ENCODE data around the gene TMEM131L. TPM values are rescaled to one million over a fixed set of nuclear protein-coding genes. Genes with fewer than 3 reads are reported as not detected.

The TMEM131L gene
- total RNA-seq, 2 experiments from 2014 or later = 51.7 to 52.4 TPM

DNA sequence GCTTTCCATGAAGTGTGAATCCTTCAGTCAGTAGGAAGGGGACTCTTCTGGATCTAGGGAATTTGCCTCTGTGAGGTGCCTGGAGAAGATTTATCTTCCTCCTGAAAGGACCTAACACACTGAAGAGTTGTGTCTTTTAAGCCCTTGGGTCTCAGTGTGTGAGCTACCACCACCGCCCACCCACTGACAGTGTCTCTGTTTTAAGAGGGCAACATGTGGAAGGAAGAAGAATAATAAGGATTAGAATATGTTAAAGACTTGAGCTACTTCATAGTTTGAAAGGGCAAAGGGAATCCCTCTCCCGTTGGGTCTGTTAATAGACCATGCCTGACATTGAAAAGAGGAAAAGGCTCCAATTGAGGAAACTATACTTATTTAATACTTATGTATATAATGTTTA, 153.7 kb downstream of the TMEM131L start:
- Mint-ChIP-seq H3K27ac (peak overlapping the region; percentile 72), H3K4me3 (no peak overlapping the region), H3K9me3 (no peaks in the 10 kb centered on the region), H3K4me1 (ENCODE audit: low read depth) (peaks cover 52% of the 10 kb centered on the region), H3K36me3 (ENCODE audit: low read depth) (peaks cover 68% of the 10 kb centered on the region), H3K27me3 (no peaks in the 10 kb centered on the region)
- intact Hi-C loops (cut with micrococcal nuclease) = no loop called here
- TF ChIP-seq, protein P1, sequence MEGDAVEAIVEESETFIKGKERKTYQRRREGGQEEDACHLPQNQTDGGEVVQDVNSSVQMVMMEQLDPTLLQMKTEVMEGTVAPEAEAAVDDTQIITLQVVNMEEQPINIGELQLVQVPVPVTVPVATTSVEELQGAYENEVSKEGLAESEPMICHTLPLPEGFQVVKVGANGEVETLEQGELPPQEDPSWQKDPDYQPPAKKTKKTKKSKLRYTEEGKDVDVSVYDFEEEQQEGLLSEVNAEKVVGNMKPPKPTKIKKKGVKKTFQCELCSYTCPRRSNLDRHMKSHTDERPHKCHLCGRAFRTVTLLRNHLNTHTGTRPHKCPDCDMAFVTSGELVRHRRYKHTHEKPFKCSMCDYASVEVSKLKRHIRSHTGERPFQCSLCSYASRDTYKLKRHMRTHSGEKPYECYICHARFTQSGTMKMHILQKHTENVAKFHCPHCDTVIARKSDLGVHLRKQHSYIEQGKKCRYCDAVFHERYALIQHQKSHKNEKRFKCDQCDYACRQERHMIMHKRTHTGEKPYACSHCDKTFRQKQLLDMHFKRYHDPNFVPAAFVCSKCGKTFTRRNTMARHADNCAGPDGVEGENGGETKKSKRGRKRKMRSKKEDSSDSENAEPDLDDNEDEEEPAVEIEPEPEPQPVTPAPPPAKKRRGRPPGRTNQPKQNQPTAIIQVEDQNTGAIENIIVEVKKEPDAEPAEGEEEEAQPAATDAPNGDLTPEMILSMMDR (IDR thresholded peaks at IDR 0.05) = no peak
- DNase-seq (no peak), ATAC-seq (no peak)
- ChIA-PET POLR2A (no interaction called here), CTCF (interaction anchor here (1.4 to 1.8 kb wide), 3 partner anchors 15 to 536 kb away, joined by 3 to 8 read pairs (median 6); no protein-coding TSS in a partner anchor)

DNA sequence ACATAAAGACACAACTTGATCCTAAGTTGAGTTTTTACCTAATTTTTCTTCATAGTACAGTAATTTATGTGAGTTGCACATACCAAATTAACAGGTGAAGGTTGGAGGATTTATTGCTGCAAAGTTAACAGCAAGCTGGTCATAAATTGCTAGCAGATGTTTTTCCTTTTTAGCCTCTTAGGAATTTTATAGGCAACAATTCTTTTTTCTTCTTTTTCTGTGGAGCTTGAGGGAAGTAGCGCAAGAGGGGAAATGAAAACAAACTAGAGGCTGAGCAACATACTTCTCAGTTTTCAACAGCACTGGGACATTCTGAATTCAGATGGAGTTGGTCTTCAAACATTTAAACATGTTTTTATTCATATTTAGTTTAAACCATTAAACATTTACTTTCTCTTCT, 154.2 kb downstream of the TMEM131L start:
- Mint-ChIP-seq H3K4me1 (ENCODE audit: low read depth) (peaks cover 47% of the 10 kb centered on the region), H3K27me3 (no peaks in the 10 kb centered on the region), H3K4me3 (no peak overlapping the region), H3K9me3 (no peaks in the 10 kb centered on the region), H3K27ac (no peak overlapping the region), H3K36me3 (ENCODE audit: low read depth) (peaks cover 64% of the 10 kb centered on the region)
- intact Hi-C loops (cut with micrococcal nuclease) = no loop called here
- ATAC-seq (no peak), DNase-seq (no peak)
- TF ChIP-seq, protein P1 (IDR thresholded peaks at IDR 0.05) = no peak
- ChIA-PET CTCF (interaction anchor here (1.4 to 1.8 kb wide), 3 partner anchors 15 to 537 kb away, joined by 3 to 8 read pairs (median 6); no protein-coding TSS in a partner anchor), POLR2A (no interaction called here)

DNA sequence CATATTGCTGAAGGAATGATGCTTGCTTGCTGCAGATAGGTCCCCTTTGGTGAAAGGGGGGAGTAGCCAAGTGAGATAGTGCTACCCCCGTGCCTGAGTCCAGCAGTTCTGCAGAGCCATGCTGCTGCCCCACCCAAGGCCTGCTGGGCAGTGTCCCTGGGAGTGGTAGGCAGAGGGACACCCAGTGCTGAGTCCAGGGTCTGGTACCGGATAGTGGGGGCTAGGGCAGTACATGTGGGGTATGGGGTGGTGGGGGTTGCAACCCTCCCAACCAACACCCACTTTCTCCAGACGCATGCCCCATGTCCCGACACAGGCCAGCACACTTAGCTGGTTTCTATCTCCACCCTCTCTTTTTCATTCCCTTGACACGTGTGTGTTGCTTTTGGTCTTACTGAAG, 155.9 kb downstream of the TMEM131L start:
- DNase-seq (no peak), ATAC-seq (no peak)
- H3K4me1 Mint-ChIP-seq (ENCODE audit: low read depth) = peaks cover 31% of the 10 kb centered on the region
- H3K4me3 Mint-ChIP-seq = no peak overlapping the region
- no peaks in the 10 kb centered on the region for H3K9me3 Mint-ChIP-seq
- CTCF ChIA-PET = interaction anchor here (1.0 to 1.9 kb wide), 3 partner anchors 12 to 27 kb away, joined by 3 to 6 read pairs (median 5); no protein-coding TSS in a partner anchor
- TF ChIP-seq, protein P1 (IDR thresholded peaks at IDR 0.05) = no peak
- H3K27ac Mint-ChIP-seq = peak overlapping the region; percentile 74
- intact Hi-C loops (cut with micrococcal nuclease) = no loop called here
- no peaks in the 10 kb centered on the region for H3K27me3 Mint-ChIP-seq
- POLR2A ChIA-PET = interaction anchor here (0.6 to 0.7 kb wide), 2 partner anchors 217 to 278 kb away, joined by 3 read pairs; no protein-coding TSS in a partner anchor
- H3K36me3 Mint-ChIP-seq (ENCODE audit: low read depth) = peaks cover 53% of the 10 kb centered on the region

DNA sequence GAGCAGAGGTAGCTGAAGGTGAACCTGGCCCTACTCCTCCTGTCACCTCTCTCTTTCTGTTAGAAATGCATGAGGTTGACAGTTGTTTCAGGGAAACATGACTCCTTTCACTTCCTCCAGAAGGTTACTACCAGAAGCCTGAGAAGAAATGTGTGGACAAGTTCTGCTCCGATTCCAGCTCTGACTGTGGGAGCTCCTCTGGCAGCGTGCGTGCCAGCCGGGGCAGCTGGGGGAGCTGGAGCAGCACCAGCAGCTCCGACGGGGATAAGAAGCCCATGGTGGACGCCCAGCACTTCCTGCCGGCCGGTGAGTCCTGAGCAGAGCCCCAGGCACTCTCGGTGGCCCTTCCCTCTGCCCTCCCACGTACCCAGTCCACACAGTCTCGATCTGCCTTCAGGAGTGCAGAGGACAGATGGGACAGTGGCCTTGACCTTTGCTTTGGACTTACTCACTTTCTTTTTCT, 156.6 kb downstream of the TMEM131L start:
- TF ChIP-seq, protein P1 (IDR thresholded peaks at IDR 0.05) = no peak
- H3K36me3 Mint-ChIP-seq (ENCODE audit: low read depth) = peaks cover 55% of the 10 kb centered on the region
- intact Hi-C loops (cut with micrococcal nuclease) = no loop called here
- H3K27me3 Mint-ChIP-seq = no peaks in the 10 kb centered on the region
- CTCF ChIA-PET = interaction anchor here (1.9 kb wide), 1 partner anchor 26 kb away, joined by 6 read pairs; no protein-coding TSS in a partner anchor
- H3K4me1 Mint-ChIP-seq (ENCODE audit: low read depth) = peaks cover 26% of the 10 kb centered on the region
- H3K27ac Mint-ChIP-seq = peak overlapping the region; percentile 74
- DNase-seq (no peak), ATAC-seq (no peak)
- no peak overlapping the region for H3K4me3 Mint-ChIP-seq
- no peaks in the 10 kb centered on the region for H3K9me3 Mint-ChIP-seq
- POLR2A ChIA-PET = interaction anchor here (0.6 kb wide), 1 partner anchor 279 kb away, joined by 3 read pairs; no protein-coding TSS in a partner anchor

DNA sequence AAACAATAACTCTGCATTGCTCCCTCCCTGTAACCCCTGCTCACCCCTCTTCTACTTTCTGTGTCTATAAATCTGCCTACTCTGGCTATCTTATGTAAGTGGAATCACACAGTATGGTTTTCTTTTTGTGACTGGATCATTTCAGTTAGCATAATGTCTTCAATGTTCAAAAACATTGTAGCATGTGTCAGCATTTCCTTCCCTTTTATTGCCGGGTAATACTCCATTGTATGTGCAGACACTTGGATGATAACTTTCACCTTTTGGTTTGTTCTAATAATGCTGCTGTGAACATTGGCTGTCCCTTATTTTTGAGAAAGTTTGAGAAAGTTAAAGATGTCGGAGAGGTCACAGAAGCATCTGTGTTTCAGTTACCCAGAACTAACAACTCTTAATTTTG, 157.3 kb downstream of the TMEM131L start:
- ATAC-seq = no peak
- no peak for DNase-seq
- POLR2A ChIA-PET = no interaction called here
- TF ChIP-seq, protein P1 (IDR thresholded peaks at IDR 0.05) = no peak
- Mint-ChIP-seq H3K4me3 (no peak overlapping the region), H3K9me3 (no peaks in the 10 kb centered on the region), H3K4me1 (ENCODE audit: low read depth) (peaks cover 23% of the 10 kb centered on the region), H3K27me3 (no peaks in the 10 kb centered on the region), H3K36me3 (ENCODE audit: low read depth) (peaks cover 54% of the 10 kb centered on the region), H3K27ac (peak overlapping the region; percentile 74)
- CTCF ChIA-PET = no interaction called here
- intact Hi-C loops (cut with micrococcal nuclease) = no loop called here
